GM13977 (cell line): ENCODE measurements around the gene ARHGAP15.

Experiments
- DNase-seq: peaks from one replicate; pipeline ENCODE4 v3.0.0; 2012; ENCODE audit warnings: low spot score
- in situ Hi-C: fragments of 300-500 bp; cut with MboI; formaldehyde crosslinking; loops from one replicate; pipeline ENCODE4 v1.12.0; 2022; ENCODE audit warnings: low sequenced_read_pairs, low pct_unique_long_range_greater_than_20kb, mixed read lengths, inconsistent platforms; ENCODE audit not compliant: unreplicated experiment
- TF ChIP-seq, protein P1 (sequence below): IDR thresholded peaks from 2 replicates; pipeline ENCODE4 v1.5.1; 2012; ENCODE audit warnings: mild to moderate bottlenecking, control low read depth; ENCODE audit not compliant: insufficient read depth; ENCODE audit errors: extremely low read depth, missing control alignments

The ARHGAP15 gene

GRCh38 chr2:143548032-143548431, 418.8 kb downstream of the ARHGAP15 start:
- DNase-seq, result no peak
- in situ Hi-C loops, result no loop called here
- TF ChIP-seq, protein P1, sequence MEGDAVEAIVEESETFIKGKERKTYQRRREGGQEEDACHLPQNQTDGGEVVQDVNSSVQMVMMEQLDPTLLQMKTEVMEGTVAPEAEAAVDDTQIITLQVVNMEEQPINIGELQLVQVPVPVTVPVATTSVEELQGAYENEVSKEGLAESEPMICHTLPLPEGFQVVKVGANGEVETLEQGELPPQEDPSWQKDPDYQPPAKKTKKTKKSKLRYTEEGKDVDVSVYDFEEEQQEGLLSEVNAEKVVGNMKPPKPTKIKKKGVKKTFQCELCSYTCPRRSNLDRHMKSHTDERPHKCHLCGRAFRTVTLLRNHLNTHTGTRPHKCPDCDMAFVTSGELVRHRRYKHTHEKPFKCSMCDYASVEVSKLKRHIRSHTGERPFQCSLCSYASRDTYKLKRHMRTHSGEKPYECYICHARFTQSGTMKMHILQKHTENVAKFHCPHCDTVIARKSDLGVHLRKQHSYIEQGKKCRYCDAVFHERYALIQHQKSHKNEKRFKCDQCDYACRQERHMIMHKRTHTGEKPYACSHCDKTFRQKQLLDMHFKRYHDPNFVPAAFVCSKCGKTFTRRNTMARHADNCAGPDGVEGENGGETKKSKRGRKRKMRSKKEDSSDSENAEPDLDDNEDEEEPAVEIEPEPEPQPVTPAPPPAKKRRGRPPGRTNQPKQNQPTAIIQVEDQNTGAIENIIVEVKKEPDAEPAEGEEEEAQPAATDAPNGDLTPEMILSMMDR, result no peak

- TF ChIP-seq, protein P1, result no peak
- in situ Hi-C loops, result no loop called here
- DNase-seq, result no peak
Observed at GRCh38 chr2:143550500-143550899, 421.3 kb downstream of the ARHGAP15 start.

DNA sequence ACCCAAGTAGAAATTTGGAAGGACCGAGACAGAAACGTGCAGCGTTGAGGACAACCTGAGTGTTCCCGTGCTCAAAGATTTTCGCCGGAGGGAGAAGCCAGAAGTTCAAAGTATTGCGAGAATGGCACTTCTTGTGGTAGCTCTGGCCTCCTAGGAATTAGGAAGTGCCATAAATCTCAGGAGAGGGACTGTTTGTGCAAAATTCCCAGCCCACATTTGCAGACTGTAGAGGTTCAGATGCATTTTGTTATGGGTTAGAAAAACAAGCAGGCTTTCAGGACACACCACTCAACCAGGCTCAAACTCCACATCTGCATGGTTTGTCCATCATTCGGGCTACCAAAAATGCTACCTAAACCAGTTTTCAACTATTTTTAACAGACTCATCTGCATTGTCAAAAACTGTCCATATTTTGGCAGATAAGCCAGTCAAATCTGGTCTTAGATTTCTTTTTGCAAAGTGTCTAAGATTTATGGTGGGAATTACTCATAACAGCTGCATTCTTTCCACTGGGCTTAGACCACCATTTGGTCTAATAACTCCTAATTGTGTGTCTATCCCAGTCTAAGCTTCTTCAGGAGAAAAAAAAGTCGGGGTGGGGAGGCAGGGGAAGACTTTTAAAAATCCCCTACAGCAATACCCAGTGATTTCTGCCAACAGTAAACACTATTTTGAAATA, 422.9 kb downstream of the ARHGAP15 start:
- TF ChIP-seq, protein P1, result no peak
- no peak for DNase-seq
- in situ Hi-C loops, result no loop called here

DNA sequence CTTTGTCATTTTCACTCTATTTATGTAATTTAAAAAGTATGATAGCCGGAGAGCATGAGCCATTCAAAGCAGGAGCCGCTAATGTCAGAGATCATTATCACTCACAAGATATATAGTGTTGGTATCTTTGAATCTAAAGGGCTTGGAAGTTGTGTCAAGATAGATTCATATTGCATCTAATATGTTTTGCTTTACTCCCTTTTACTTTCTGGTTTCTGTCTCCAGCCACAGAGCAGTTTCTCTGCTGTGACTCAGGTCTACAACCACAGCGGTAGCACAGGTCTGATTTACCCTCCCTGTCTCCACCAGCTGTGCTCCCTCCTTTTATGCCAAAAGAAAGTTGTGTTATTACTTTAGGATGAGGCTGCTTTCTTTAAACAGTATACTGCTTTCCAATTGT, 424.0 kb downstream of the ARHGAP15 start:
- in situ Hi-C loops, result no loop called here
- DNase-seq, result no peak
- TF ChIP-seq, protein P1, result no peak

GRCh38 chr2:143558665-143559064, 429.4 kb downstream of the ARHGAP15 start:
- in situ Hi-C loops, result no loop called here
- TF ChIP-seq, protein P1, result no peak
- DNase-seq, result no peak

GRCh38 chr2:143559147-143559546, 429.9 kb downstream of the ARHGAP15 start:
- no peak for DNase-seq
- TF ChIP-seq, protein P1, result no peak
- in situ Hi-C loops, result no loop called here

DNA sequence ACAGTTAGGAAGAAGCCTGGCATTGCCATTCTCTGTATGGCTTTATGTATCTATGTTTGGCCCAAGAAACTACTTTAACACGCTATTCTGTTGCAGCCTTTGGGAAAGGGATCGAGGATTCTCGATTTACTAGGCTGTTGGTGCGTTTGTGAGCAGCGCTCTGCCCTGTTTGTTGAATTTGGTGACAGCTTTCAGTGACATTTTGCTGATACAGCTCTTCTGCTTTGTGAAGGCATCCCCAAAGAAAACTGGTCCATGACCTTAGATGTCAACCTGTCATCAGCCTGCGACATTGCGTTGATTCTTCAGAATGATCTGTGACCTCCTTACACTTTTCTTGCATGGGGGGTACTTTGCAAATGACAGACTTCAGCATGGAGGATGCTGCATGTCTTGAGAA, 431.5 kb downstream of the ARHGAP15 start:
- TF ChIP-seq, protein P1, result no peak
- in situ Hi-C loops, result no loop called here
- no peak for DNase-seq
